ENCODE results near the gene CRYGD. TPM values are rescaled to one million over a fixed set of nuclear protein-coding genes. Genes with fewer than 3 reads are reported as not detected.
"Not testable (repeated sequence)": the region's sequence is repeated elsewhere in the genome, so short reads cannot be mapped to it uniquely, and the experiment has no call there.

CRYGD gene
- polyA plus RNA-seq, 2 of the 4 experiments (the other 2 are of a cell fraction), result not detected

DNA sequence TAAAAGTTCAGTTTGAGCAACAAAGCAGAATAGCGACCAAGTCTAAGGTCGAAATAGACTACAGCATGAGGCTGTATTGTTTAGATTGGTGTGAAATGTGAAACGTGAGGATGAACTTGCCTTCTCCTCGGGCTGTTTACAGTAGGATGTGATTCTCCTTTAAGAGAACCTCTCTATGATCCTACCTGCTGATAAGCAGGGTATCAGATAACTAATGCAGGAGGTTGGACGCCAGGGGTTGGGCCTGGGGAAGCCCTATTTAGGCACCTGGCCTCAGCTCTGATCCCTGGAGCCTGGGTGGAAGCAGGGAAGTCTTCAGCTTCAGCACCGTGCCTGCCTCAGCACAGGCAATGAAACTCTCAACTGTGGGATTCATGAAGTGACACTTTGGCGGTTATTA lies 11.4 kb downstream of the CRYGD start:
- peak in 1 of 2 experiments; percentile 44; a peak in 2 of 6 replicates for ATAC-seq
- TF ChIP-seq CHD2 (IDR thresholded peaks at IDR 0.05; ENCODE audit: low read length, partially characterized antibody) (no peak), ZSCAN20 (CRISPR knock-in tag; IDR thresholded peaks at IDR 0.05) (no peak), CBX8 (IDR thresholded peaks at IDR 0.05) (no peak), ATOH8 (CRISPR knock-in tag; IDR thresholded peaks at IDR 0.05; ENCODE audit: low read depth) (no peak), RNF2 (IDR thresholded peaks at IDR 0.05; ENCODE audit: borderline replicate concordance, low read depth) (no peak), NR3C1 (IDR thresholded peaks at IDR 0.05) (no peak), HOXB13 (CRISPR knock-in tag; IDR thresholded peaks at IDR 0.05; ENCODE audit: low read depth) (no peak), PHF8 (IDR thresholded peaks at IDR 0.05; ENCODE audit: borderline replicate concordance, low read depth) (no peak), SREBF2 (IDR thresholded peaks at IDR 0.05) (no peak), JUNB (IDR thresholded peaks at IDR 0.05) (no peak), TP53 (CRISPR knock-in tag; IDR thresholded peaks at IDR 0.05) (no peak), RARB (CRISPR knock-in tag; IDR thresholded peaks at IDR 0.05) (no peak), NFE2L2 (conservative IDR thresholded peaks at IDR 0.05; ENCODE audit: low read length) (no peak), REST (IDR thresholded peaks at IDR 0.05) (no peak), MYC (IDR thresholded peaks at IDR 0.05; ENCODE audit: borderline replicate concordance, low read length) (no peak)
- TF ChIP-seq, protein P1, sequence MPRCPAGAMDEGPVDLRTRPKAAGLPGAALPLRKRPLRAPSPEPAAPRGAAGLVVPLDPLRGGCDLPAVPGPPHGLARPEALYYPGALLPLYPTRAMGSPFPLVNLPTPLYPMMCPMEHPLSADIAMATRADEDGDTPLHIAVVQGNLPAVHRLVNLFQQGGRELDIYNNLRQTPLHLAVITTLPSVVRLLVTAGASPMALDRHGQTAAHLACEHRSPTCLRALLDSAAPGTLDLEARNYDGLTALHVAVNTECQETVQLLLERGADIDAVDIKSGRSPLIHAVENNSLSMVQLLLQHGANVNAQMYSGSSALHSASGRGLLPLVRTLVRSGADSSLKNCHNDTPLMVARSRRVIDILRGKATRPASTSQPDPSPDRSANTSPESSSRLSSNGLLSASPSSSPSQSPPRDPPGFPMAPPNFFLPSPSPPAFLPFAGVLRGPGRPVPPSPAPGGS (IDR thresholded peaks at IDR 0.05), result no peak
- TF ChIP-seq, protein P2, sequence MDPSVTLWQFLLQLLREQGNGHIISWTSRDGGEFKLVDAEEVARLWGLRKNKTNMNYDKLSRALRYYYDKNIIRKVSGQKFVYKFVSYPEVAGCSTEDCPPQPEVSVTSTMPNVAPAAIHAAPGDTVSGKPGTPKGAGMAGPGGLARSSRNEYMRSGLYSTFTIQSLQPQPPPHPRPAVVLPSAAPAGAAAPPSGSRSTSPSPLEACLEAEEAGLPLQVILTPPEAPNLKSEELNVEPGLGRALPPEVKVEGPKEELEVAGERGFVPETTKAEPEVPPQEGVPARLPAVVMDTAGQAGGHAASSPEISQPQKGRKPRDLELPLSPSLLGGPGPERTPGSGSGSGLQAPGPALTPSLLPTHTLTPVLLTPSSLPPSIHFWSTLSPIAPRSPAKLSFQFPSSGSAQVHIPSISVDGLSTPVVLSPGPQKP (IDR thresholded peaks at IDR 0.05; ENCODE audit: low read depth, low read length), result no peak
- no peak for FAIRE-seq
- H3K9me3 ChIP-seq, result no peaks in the 10 kb centered on the region
- H3K4me3 ChIP-seq, result no peak overlapping the region
- DNase-seq (ENCODE audit: low read depth in 1 of 2, low spot score in 1 of 2), result no peak
- WGBS (ENCODE audit: missing lambda C conversion rate), result 42% methylated on average over 7 of the region's 7 CpGs
- no peak overlapping the region for H3K4me2 ChIP-seq
- POLR2A ChIA-PET, result no interaction called here
- no peaks in the 10 kb centered on the region for H3K4me1 ChIP-seq
- no peak overlapping the region for H3K27ac ChIP-seq
- CTCF ChIA-PET, result no interaction called here

- CTCF ChIA-PET, result interaction anchor here (2.3 kb wide), 1 partner anchor 10 kb away, joined by 12 read pairs; no protein-coding TSS in a partner anchor
- H3K27ac ChIP-seq; H3K9me3 ChIP-seq; POLR2A ChIA-PET; FAIRE-seq; H3K4me1 ChIP-seq; DNase-seq (ENCODE audit: low read depth in 1 of 2, low spot score in 1 of 2); H3K4me3 ChIP-seq; H3K4me2 ChIP-seq; ATAC-seq: not testable (repeated sequence)
- WGBS (ENCODE audit: missing lambda C conversion rate), result 92% methylated on average over 32 of the region's 36 CpGs
These were observed 12.0 kb downstream of the CRYGD start for GRCh38 chr2:208112273-208112745.

Measured in A549 (cell line).